Muscle layer of duodenum (tissue), 2 donors: ENCODE measurements around the gene MORN1.

Experiments
- H3K27ac ChIP-seq: one replicate; pipeline ENCODE4 v1.7.0; 2013; ENCODE audit warnings: mild to moderate bottlenecking, low read length
- H3K27me3 ChIP-seq: one replicate; pipeline ENCODE4 v1.7.0; 2013; ENCODE audit warnings: low read depth, mild to moderate bottlenecking, control low read depth, low read length
- H3K36me3 ChIP-seq, 2 donors: one replicate each; pipeline ENCODE4 v1.7.0; 2013; ENCODE audit warnings: low read length in 2 of 2, control low read depth in 1 of 2, mild to moderate bottlenecking in 1 of 2; ENCODE audit not compliant: insufficient read depth in 2 of 2, control insufficient read depth in 1 of 2
- H3K4me1 ChIP-seq, 2 donors: one replicate each; pipeline ENCODE4 v1.7.0; 2013; ENCODE audit warnings: low read length in 2 of 2, mild to moderate bottlenecking in 2 of 2, control low read depth in 1 of 2, moderate library complexity in 1 of 2; ENCODE audit not compliant: insufficient read depth in 2 of 2, control insufficient read depth in 1 of 2
- H3K4me3 ChIP-seq, 2 donors: one replicate each; pipeline ENCODE4 v1.7.0; 2013; ENCODE audit warnings: low read length in 2 of 2, low read depth in 1 of 2, mild to moderate bottlenecking in 1 of 2
- H3K9me3 ChIP-seq, 2 donors: one replicate each; pipeline ENCODE4 v1.7.0; 2013; ENCODE audit warnings: low read length in 2 of 2, control low read depth in 1 of 2, mild to moderate bottlenecking in 1 of 2; ENCODE audit not compliant: control insufficient read depth in 1 of 2
- donor health status: healthy.

The MORN1 gene

GRCh38 chr1:2376261-2376741 lies 15.1 kb downstream of the MORN1 start:
- no peak overlapping the region for H3K27ac ChIP-seq
- no peaks in the 10 kb centered on the region for H3K36me3 ChIP-seq
- H3K9me3 ChIP-seq = no peaks in the 10 kb centered on the region
- no peaks in the 10 kb centered on the region for H3K27me3 ChIP-seq
- H3K4me1 ChIP-seq = peaks cover 0 to 4% of the 10 kb centered on the region in 2 donors
- H3K4me3 ChIP-seq = no peak overlapping the region

- H3K27ac ChIP-seq = no peak overlapping the region
- H3K9me3 ChIP-seq = no peaks in the 10 kb centered on the region
- H3K27me3 ChIP-seq = no peaks in the 10 kb centered on the region
- no peak overlapping the region for H3K4me3 ChIP-seq
- no peaks in the 10 kb centered on the region for H3K4me1 ChIP-seq
- no peaks in the 10 kb centered on the region for H3K36me3 ChIP-seq
Measured at GRCh38 chr1:2375923-2376260, 15.5 kb downstream of the MORN1 start.

GRCh38 chr1:2375246-2375922 lies 16.0 kb downstream of the MORN1 start:
- Histone ChIP-seq H3K9me3 (no peaks in the 10 kb centered on the region), H3K4me1 (no peaks in the 10 kb centered on the region), H3K27ac (no peak overlapping the region), H3K4me3 (no peak overlapping the region), H3K27me3 (no peaks in the 10 kb centered on the region), H3K36me3 (no peaks in the 10 kb centered on the region)

GRCh38 chr1:2374252-2375155 lies 16.9 kb downstream of the MORN1 start:
- Histone ChIP-seq H3K36me3 (no peaks in the 10 kb centered on the region), H3K27me3 (no peaks in the 10 kb centered on the region), H3K4me1 (no peaks in the 10 kb centered on the region), H3K4me3 (no peak overlapping the region), H3K9me3 (no peaks in the 10 kb centered on the region), H3K27ac (no peak overlapping the region)

- Histone ChIP-seq H3K27ac (no peak overlapping the region), H3K4me1 (no peaks in the 10 kb centered on the region), H3K9me3 (no peaks in the 10 kb centered on the region), H3K4me3 (no peak overlapping the region), H3K36me3 (no peaks in the 10 kb centered on the region), H3K27me3 (no peaks in the 10 kb centered on the region)
Measured at GRCh38 chr1:2373551-2374251, 17.7 kb downstream of the MORN1 start.

- Histone ChIP-seq H3K27me3 (no peaks in the 10 kb centered on the region), H3K36me3 (no peaks in the 10 kb centered on the region)
Measured at GRCh38 chr1:2372551-2373490, 18.5 kb downstream of the MORN1 start.

GRCh38 chr1:2368053-2368744 lies 23.2 kb downstream of the MORN1 start:
- Histone ChIP-seq H3K9me3 (no peaks in the 10 kb centered on the region), H3K4me1 (no peaks in the 10 kb centered on the region), H3K27ac (no peak overlapping the region), H3K36me3 (no peaks in the 10 kb centered on the region), H3K4me3 (no peak overlapping the region), H3K27me3 (no peaks in the 10 kb centered on the region)

More at GRCh38 chr1:2372551-2373490, 18.5 kb downstream of the MORN1 start:
- Histone ChIP-seq H3K27ac (no peak overlapping the region), H3K9me3 (no peaks in the 10 kb centered on the region), H3K4me1 (no peaks in the 10 kb centered on the region), H3K4me3 (no peak overlapping the region)

- Histone ChIP-seq H3K4me1 (no peaks in the 10 kb centered on the region), H3K27ac (no peak overlapping the region), H3K9me3 (no peaks in the 10 kb centered on the region), H3K27me3 (no peaks in the 10 kb centered on the region), H3K4me3 (no peak overlapping the region), H3K36me3 (no peaks in the 10 kb centered on the region)
Measured at GRCh38 chr1:2363847-2364513, 27.4 kb downstream of the MORN1 start.

- no peaks in the 10 kb centered on the region for H3K9me3 ChIP-seq
- H3K36me3 ChIP-seq = no peaks in the 10 kb centered on the region
- H3K27ac ChIP-seq = no peak overlapping the region
- H3K4me3 ChIP-seq = no peak overlapping the region
- H3K4me1 ChIP-seq = no peaks in the 10 kb centered on the region
- H3K27me3 ChIP-seq = no peaks in the 10 kb centered on the region
Measured at GRCh38 chr1:2360588-2361364, 30.6 kb downstream of the MORN1 start.
